Hepatocyte (in vitro differentiated cells): Measurements from ENCODE around the gene TOP1. TPM values are rescaled to one million over a fixed set of nuclear protein-coding genes. Genes with fewer than 3 reads are reported as not detected.

Experiments
- DNase-seq: peaks from one replicate; pipeline ENCODE4 v3.0.0-alpha.2; 2016; ENCODE audit warnings: low spot score
- H2AFZ ChIP-seq: fragments of 200-600 bp; sonication (generic); 2 replicates; pipeline ENCODE4 v1.6.0; 2016; ENCODE audit warnings: antibody characterized with exemption, mild to moderate bottlenecking
- H3K27ac ChIP-seq: fragments of 200-600 bp; sonication (generic); 2 replicates; pipeline ENCODE4 v1.5.1; 2016; ENCODE audit warnings: mild to moderate bottlenecking
- H3K27me3 ChIP-seq: fragments of 200-600 bp; sonication (generic); 2 replicates; pipeline ENCODE4 v1.6.1; 2016
- H3K36me3 ChIP-seq: fragments of 200-600 bp; sonication (generic); replicated peaks from 2 replicates; pipeline ENCODE4 v1.5.1; 2016; ENCODE audit warnings: low read depth; ENCODE audit not compliant: insufficient read depth
- H3K4me1 ChIP-seq: fragments of 200-600 bp; sonication (generic); 2 replicates; pipeline ENCODE4 v1.5.1; 2016; ENCODE audit warnings: mild to moderate bottlenecking, moderate library complexity; ENCODE audit not compliant: insufficient read depth
- H3K4me2 ChIP-seq: fragments of 200-600 bp; sonication (generic); 2 replicates; pipeline ENCODE4 v1.6.0; 2016
- H3K4me3 ChIP-seq: fragments of 200-600 bp; sonication (generic); 2 replicates; pipeline ENCODE4 v1.5.1; 2016; ENCODE audit warnings: mild to moderate bottlenecking
- H3K79me2 ChIP-seq: fragments of 200-600 bp; sonication (generic); 2 replicates; pipeline ENCODE4 v1.6.0; 2017; ENCODE audit warnings: mild to moderate bottlenecking
- H3K9me2 ChIP-seq: fragments of 200-600 bp; sonication (generic); replicated peaks from 2 replicates; pipeline ENCODE4 v1.6.0; 2017; ENCODE audit warnings: mild to moderate bottlenecking; ENCODE audit not compliant: insufficient read depth
- H3K9me3 ChIP-seq: fragments of 200-600 bp; sonication (generic); 2 replicates; pipeline ENCODE4 v1.5.1; 2016; ENCODE audit warnings: low read depth, mild to moderate bottlenecking
- H4K20me1 ChIP-seq: fragments of 200-600 bp; sonication (generic); 2 replicates; pipeline ENCODE4 v1.6.0; 2016; ENCODE audit warnings: mild to moderate bottlenecking; ENCODE audit not compliant: insufficient read depth, poor library complexity, severe bottlenecking
- EZH2 ChIP-seq: fragments of 200-600 bp; sonication (generic); IDR thresholded peaks from 2 replicates; pipeline ENCODE4 v1.6.1; 2016; ENCODE audit warnings: antibody characterized with exemption, mild to moderate bottlenecking, borderline replicate concordance
- EZH2phosphoT487 ChIP-seq: fragments of 200-600 bp; sonication (generic); IDR thresholded peaks from one replicate; pipeline ENCODE4 v1.6.1; 2018; ENCODE audit warnings: antibody characterized with exemption, mild to moderate bottlenecking, low read depth, moderate library complexity; ENCODE audit not compliant: unreplicated experiment, severe bottlenecking
- WGBS: methylation state at CpG from one replicate; pipeline ENCODE4 v1.1.6; 2016; ENCODE audit warnings: low lambda C conversion rate; ENCODE audit errors: missing lambda C conversion rate; 5-methylcytosine and 5-hydroxymethylcytosine counted together
- polyA plus RNA-seq: library from polyadenylated mRNA; unstranded; fragments of >200 nt; fragmentation: Nextera tagmentation; extraction: Ambion mirVana; gene quantifications from 2 replicates; pipeline ENCODE4 v1.2.1, GENCODE V29; 2016
- total RNA-seq: library from RNA; depleted of rRNA; stranded (reverse); fragments of >200 nt; gene quantifications from 2 replicates; pipeline ENCODE4 v1.2.3, GENCODE V29; 2014
- TF ChIP-seq, protein P1 (sequence below): fragments of 200-600 bp; sonication (generic); IDR thresholded peaks from 2 replicates; pipeline ENCODE4 v1.5.1; 2016; ENCODE audit warnings: antibody characterized with exemption, mild to moderate bottlenecking; ENCODE audit not compliant: poor library complexity

TOP1 gene
- total and polyA plus RNA-seq, 2 experiments from 2014 or later = 28.3 to 38.2 TPM

DNA sequence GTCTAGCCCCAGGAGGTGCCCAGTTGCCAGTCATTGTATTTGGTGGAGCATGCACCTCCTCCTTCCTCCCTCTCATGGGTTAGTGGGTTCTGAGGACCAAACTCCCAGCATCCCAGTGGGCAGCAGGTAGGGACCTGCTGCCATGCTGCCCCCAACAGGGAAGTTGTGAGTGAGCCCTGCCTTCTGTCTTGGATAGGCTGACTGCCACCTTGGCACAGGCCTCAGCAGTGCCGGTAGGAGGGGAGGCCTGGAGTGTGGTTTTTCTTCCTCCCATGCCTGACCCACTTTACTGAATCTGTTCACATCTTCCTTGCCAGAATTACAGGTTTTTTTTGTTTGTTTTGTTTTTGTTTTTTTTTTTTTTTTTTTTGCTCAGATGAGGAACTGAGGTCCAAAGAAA is 133.3 kb downstream of the TOP1 start:
- DNase-seq = no peak
- peaks cover 28% of the 10 kb centered on the region for H3K79me2 ChIP-seq
- H3K27me3 ChIP-seq = no peaks in the 10 kb centered on the region
- no peak overlapping the region for H3K27ac ChIP-seq
- WGBS = 90% methylated on average over 1 of the region's 1 CpG
- H3K9me3 ChIP-seq = no peaks in the 10 kb centered on the region
- H3K4me2 ChIP-seq = no peak overlapping the region
- peaks cover under 1% of the 10 kb centered on the region for H3K4me1 ChIP-seq
- no peaks in the 10 kb centered on the region for H3K9me2 ChIP-seq
- no peak overlapping the region for H2AFZ ChIP-seq
- no peaks in the 10 kb centered on the region for H3K36me3 ChIP-seq
- H3K4me3 ChIP-seq = no peak overlapping the region
- TF ChIP-seq, protein P1, sequence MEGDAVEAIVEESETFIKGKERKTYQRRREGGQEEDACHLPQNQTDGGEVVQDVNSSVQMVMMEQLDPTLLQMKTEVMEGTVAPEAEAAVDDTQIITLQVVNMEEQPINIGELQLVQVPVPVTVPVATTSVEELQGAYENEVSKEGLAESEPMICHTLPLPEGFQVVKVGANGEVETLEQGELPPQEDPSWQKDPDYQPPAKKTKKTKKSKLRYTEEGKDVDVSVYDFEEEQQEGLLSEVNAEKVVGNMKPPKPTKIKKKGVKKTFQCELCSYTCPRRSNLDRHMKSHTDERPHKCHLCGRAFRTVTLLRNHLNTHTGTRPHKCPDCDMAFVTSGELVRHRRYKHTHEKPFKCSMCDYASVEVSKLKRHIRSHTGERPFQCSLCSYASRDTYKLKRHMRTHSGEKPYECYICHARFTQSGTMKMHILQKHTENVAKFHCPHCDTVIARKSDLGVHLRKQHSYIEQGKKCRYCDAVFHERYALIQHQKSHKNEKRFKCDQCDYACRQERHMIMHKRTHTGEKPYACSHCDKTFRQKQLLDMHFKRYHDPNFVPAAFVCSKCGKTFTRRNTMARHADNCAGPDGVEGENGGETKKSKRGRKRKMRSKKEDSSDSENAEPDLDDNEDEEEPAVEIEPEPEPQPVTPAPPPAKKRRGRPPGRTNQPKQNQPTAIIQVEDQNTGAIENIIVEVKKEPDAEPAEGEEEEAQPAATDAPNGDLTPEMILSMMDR = no peak
- no peak for TF ChIP-seq EZH2phosphoT487
- TF ChIP-seq EZH2 = no peak
- H4K20me1 ChIP-seq = peaks cover 34% of the 10 kb centered on the region

DNA sequence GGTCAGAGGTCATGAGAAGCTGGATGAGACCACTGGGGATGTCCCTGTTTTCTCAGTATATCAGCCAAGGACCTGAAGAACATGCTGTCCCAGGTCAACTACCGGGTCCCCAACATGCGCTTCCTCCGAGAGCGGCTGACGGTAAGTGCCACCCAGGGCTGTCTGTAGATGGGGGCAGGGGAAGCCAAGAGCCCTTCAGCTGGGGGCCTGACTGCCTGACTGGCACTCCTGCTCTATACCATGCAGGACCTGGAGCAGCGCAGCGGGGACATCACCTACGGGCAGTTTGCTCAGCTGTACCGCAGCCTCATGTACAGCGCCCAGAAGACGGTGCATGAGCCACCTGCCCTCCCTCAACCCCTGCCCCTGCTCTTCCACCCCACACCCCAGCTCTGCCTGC is 133.8 kb downstream of the TOP1 start:
- Histone ChIP-seq H3K9me3 (no peaks in the 10 kb centered on the region), H3K27ac (no peak overlapping the region), H3K79me2 (peaks cover 23% of the 10 kb centered on the region), H3K36me3 (no peaks in the 10 kb centered on the region), H3K4me3 (no peak overlapping the region), H3K4me2 (no peak overlapping the region), H3K27me3 (no peaks in the 10 kb centered on the region), H4K20me1 (peaks cover 31% of the 10 kb centered on the region), H3K9me2 (no peaks in the 10 kb centered on the region), H2AFZ (no peak overlapping the region), H3K4me1 (no peaks in the 10 kb centered on the region)
- 95% methylated on average over 10 of the region's 11 CpGs for WGBS
- no peak for DNase-seq
- no peak for TF ChIP-seq EZH2phosphoT487

DNA sequence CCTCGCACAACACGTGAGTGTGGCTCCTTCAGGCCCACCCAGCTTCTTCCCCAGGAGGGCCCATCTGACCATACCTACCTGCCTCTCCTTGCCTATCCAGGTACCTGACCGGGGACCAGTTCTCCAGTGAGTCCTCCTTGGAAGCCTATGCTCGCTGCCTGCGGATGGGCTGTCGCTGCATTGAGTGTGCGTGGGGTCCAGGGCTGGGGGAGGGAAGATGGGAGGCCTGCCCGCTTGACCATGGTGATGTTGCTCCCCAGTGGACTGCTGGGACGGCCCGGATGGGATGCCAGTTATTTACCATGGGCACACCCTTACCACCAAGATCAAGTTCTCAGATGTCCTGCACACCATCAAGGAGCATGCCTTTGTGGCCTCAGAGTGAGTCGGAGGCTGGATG is 135.2 kb downstream of the TOP1 start:
- Histone ChIP-seq H3K4me1 (no peaks in the 10 kb centered on the region), H3K4me3 (no peak overlapping the region), H3K27me3 (no peaks in the 10 kb centered on the region), H2AFZ (no peak overlapping the region), H4K20me1 (peaks cover 16% of the 10 kb centered on the region), H3K27ac (no peak overlapping the region), H3K9me3 (no peaks in the 10 kb centered on the region), H3K9me2 (no peaks in the 10 kb centered on the region), H3K36me3 (no peaks in the 10 kb centered on the region), H3K4me2 (no peak overlapping the region), H3K79me2 (peaks cover 9% of the 10 kb centered on the region)
- no peak for DNase-seq
- no peak for TF ChIP-seq EZH2phosphoT487
- TF ChIP-seq EZH2 = no peak
- TF ChIP-seq, protein P1 = no peak
- WGBS = 97% methylated on average over 9 of the region's 11 CpGs

DNA sequence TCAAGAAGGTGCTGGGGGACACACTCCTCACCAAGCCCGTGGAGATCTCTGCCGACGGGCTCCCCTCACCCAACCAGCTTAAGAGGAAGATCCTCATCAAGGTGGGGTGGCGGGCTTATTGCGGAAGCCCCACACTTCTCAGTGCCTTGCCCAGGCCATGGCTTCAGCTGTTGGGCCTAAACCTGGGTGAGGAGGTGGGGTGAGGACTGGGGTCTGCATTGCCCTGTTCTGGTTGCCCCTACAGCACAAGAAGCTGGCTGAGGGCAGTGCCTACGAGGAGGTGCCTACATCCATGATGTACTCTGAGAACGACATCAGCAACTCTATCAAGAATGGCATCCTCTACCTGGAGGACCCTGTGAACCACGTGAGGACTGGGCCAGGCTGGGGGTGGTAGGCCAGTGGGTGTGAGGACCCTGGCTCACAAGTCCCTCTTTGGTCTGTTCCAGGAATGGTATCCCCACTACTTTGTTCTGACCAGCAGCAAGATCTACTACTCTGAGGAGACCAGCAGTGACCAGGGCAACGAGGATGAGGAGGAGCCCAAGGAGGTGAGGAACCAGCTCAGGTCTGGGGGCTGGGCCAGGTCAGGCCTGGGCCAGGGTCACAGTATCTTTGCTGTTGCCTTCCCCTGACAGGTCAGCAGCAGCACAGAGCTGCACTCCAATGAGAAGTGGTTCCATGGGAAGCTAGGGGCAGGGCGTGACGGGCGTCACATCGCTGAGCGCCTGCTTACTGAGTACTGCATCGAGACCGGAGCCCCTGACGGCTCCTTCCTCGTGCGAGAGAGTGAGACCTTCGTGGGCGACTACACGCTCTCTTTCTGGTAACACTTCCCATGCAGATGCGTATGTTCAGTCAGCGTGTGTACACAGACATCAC is 136.6 kb downstream of the TOP1 start:
- no peaks in the 10 kb centered on the region for H3K9me2 ChIP-seq
- H2AFZ ChIP-seq = no peak overlapping the region
- H3K4me1 ChIP-seq = no peaks in the 10 kb centered on the region
- H3K79me2 ChIP-seq = no peaks in the 10 kb centered on the region
- H3K27me3 ChIP-seq = no peaks in the 10 kb centered on the region
- H3K36me3 ChIP-seq = no peaks in the 10 kb centered on the region
- H4K20me1 ChIP-seq = peaks cover 2% of the 10 kb centered on the region
- TF ChIP-seq, protein P1 = no peak
- TF ChIP-seq EZH2phosphoT487 = no peak
- no peak for TF ChIP-seq EZH2
- 96% methylated on average over 24 of the region's 24 CpGs for WGBS
- no peaks in the 10 kb centered on the region for H3K9me3 ChIP-seq
- H3K4me2 ChIP-seq = no peak overlapping the region
- no peak overlapping the region for H3K4me3 ChIP-seq
- H3K27ac ChIP-seq = no peak overlapping the region
- DNase-seq = no peak
